ENCODE results near the gene TANGO6.
"Not testable (repeated sequence)": the region's sequence is repeated elsewhere in the genome, so short reads cannot be mapped to it uniquely, and the experiment has no call there.

Gene TANGO6

GRCh38 chr16:68969338-68969737 lies 126.0 kb downstream of the TANGO6 start:
- no peak for DNase-seq (ENCODE audit: low spot score)

- DNase-seq (ENCODE audit: low spot score): no peak
These were observed 128.7 kb downstream of the TANGO6 start for GRCh38 chr16:68972013-68972412.

- no peak for DNase-seq (ENCODE audit: low spot score)
These were observed 129.4 kb downstream of the TANGO6 start for GRCh38 chr16:68972720-68973119.

- no peak for DNase-seq (ENCODE audit: low spot score)
These were observed 130.3 kb downstream of the TANGO6 start for GRCh38 chr16:68973611-68974120.

- no peak for DNase-seq (ENCODE audit: low spot score)
These were observed 135.1 kb downstream of the TANGO6 start for GRCh38 chr16:68978303-68978954.

- DNase-seq (ENCODE audit: low spot score): no peak
These were observed 137.5 kb downstream of the TANGO6 start for GRCh38 chr16:68980695-68981315.

- no peak for DNase-seq (ENCODE audit: low spot score)
These were observed 138.6 kb downstream of the TANGO6 start for GRCh38 chr16:68981971-68982370.

GRCh38 chr16:68984467-68984866 lies 141.1 kb downstream of the TANGO6 start:
- no peak for DNase-seq (ENCODE audit: low spot score)

GRCh38 chr16:68985268-68985667 lies 141.9 kb downstream of the TANGO6 start:
- DNase-seq (ENCODE audit: low spot score): no peak

- DNase-seq (ENCODE audit: low spot score): no peak
These were observed 142.5 kb downstream of the TANGO6 start for GRCh38 chr16:68985855-68986254.

GRCh38 chr16:68987734-68988457 lies 144.6 kb downstream of the TANGO6 start:
- no peak for DNase-seq (ENCODE audit: low spot score)

- DNase-seq (ENCODE audit: low spot score): not testable (repeated sequence)
These were observed 147.0 kb downstream of the TANGO6 start for GRCh38 chr16:68990172-68990845.

- DNase-seq (ENCODE audit: low spot score): no peak
These were observed 147.7 kb downstream of the TANGO6 start for GRCh38 chr16:68991075-68991474.

- no peak for DNase-seq (ENCODE audit: low spot score)
These were observed 149.2 kb downstream of the TANGO6 start for GRCh38 chr16:68992521-68992920.

GRCh38 chr16:68993456-68993855 lies 150.1 kb downstream of the TANGO6 start:
- no peak for DNase-seq (ENCODE audit: low spot score)

GRCh38 chr16:68993885-68994284 lies 150.6 kb downstream of the TANGO6 start:
- DNase-seq (ENCODE audit: low spot score): no peak

GRCh38 chr16:68994324-68994723 lies 151.0 kb downstream of the TANGO6 start:
- DNase-seq (ENCODE audit: low spot score): no peak

- no peak for DNase-seq (ENCODE audit: low spot score)
These were observed 151.7 kb downstream of the TANGO6 start for GRCh38 chr16:68995011-68995504.

- DNase-seq (ENCODE audit: low spot score): no peak
These were observed 154.2 kb downstream of the TANGO6 start for GRCh38 chr16:68997564-68997963.

GRCh38 chr16:68999114-68999513 lies 155.8 kb downstream of the TANGO6 start:
- no peak for DNase-seq (ENCODE audit: low spot score)

- DNase-seq (ENCODE audit: low spot score): no peak
These were observed 160.2 kb downstream of the TANGO6 start for GRCh38 chr16:69003500-69003899.

- no peak for DNase-seq (ENCODE audit: low spot score)
These were observed 162.5 kb downstream of the TANGO6 start for GRCh38 chr16:69005641-69006355.

Data from left forelimb (tissue), 1 donor.